Activated CD8-positive, alpha-beta T cell treated with anti-CD3 and anti-CD28 coated beads for 36 hours (primary cell): Measurements from ENCODE around the gene LAMB1. TPM values are rescaled to one million over a fixed set of nuclear protein-coding genes. Genes with fewer than 3 reads are reported as not detected.

ENCODE experiments used
- ATAC-seq: fragments of 200-7000 bp; cut with Tn5 transposase; one replicate; pipeline ENCODE4 v1.10.0; 2021; ENCODE audit warnings: mild to moderate bottlenecking, moderate library complexity
- CTCF ChIA-PET: fragments of 350-600 bp; sonication (Branson Sonifier 250); formaldehyde crosslinking; loops from one replicate; lab custom pipeline; 2021; ENCODE audit warnings: antibody characterized with exemption; lab: Charles Lee
- POLR2A ChIA-PET: fragments of 350-600 bp; sonication (Branson Sonifier 250); formaldehyde crosslinking; loops from one replicate; lab custom pipeline; 2021; ENCODE audit warnings: antibody characterized with exemption; lab: Charles Lee
- DNase-seq: peaks from one replicate; pipeline ENCODE4 v3.0.0-alpha.2; 2020
- H3K27ac Mint-ChIP-seq: one replicate; pipeline ENCODE4 v1.8.0; 2021; ENCODE audit warnings: mild to moderate bottlenecking, mixed read lengths
- H3K27me3 Mint-ChIP-seq: one replicate; pipeline ENCODE4 v1.8.0; 2021; ENCODE audit warnings: mixed read lengths
- H3K36me3 Mint-ChIP-seq: one replicate; pipeline ENCODE4 v1.8.0; 2021; ENCODE audit warnings: low read depth, mixed read lengths
- H3K4me1 Mint-ChIP-seq: one replicate; pipeline ENCODE4 v1.8.0; 2021; ENCODE audit warnings: low read depth, mixed read lengths
- H3K4me3 Mint-ChIP-seq: one replicate; pipeline ENCODE4 v1.8.0; 2021; ENCODE audit warnings: mild to moderate bottlenecking, moderate library complexity, mixed read lengths
- H3K9me3 Mint-ChIP-seq: one replicate; pipeline ENCODE4 v1.8.0; 2021; ENCODE audit warnings: mixed read lengths
- intact Hi-C: fragments of 100-400 bp; cut with micrococcal nuclease; formaldehyde crosslinking; loops from one replicate; pipeline ENCODE4 v1.10.0; 2022
- total RNA-seq, 2 experiments: library from RNA; stranded (reverse); gene quantifications; one replicate each; pipeline ENCODE4 v1.2.3, GENCODE V29; 2021
- TF ChIP-seq, protein P1 (sequence below): fragments of 200-600 bp; IDR thresholded peaks from one replicate; pipeline ENCODE4 v1.8.0; 2022; ENCODE audit warnings: antibody characterized with exemption, mild to moderate bottlenecking

LAMB1 gene
- total RNA-seq, 2 experiments from 2014 or later = 0.20 to 0.36 TPM

DNA sequence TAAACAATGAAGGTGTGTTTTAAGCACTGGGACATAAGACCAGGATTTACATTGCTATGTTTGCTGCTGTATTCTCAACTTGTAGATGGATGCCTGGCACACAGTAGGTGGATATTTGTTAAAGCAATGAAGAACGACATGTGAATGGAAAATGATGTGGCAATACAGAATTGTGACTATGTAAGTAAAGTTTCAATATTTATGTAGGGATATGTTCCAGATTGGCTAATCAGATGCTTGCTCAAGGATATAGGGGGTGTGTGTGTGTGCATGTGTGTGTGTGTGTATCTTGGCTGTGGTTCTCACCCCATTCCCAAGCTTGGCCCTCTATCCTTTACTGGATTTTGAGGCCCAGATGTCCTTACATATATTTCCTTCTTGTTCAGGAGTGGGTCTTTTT lies 42.7 kb upstream of the LAMB1 start:
- CTCF ChIA-PET = no interaction called here
- H3K36me3 Mint-ChIP-seq = no peaks in the 10 kb centered on the region
- peaks cover 1% of the 10 kb centered on the region for H3K27me3 Mint-ChIP-seq
- no peaks in the 10 kb centered on the region for H3K9me3 Mint-ChIP-seq
- POLR2A ChIA-PET = no interaction called here
- no peak overlapping the region for H3K27ac Mint-ChIP-seq
- peaks cover 2% of the 10 kb centered on the region for H3K4me1 Mint-ChIP-seq
- no peak overlapping the region for H3K4me3 Mint-ChIP-seq
- DNase-seq (no peak), ATAC-seq (no peak)
- TF ChIP-seq, protein P1, sequence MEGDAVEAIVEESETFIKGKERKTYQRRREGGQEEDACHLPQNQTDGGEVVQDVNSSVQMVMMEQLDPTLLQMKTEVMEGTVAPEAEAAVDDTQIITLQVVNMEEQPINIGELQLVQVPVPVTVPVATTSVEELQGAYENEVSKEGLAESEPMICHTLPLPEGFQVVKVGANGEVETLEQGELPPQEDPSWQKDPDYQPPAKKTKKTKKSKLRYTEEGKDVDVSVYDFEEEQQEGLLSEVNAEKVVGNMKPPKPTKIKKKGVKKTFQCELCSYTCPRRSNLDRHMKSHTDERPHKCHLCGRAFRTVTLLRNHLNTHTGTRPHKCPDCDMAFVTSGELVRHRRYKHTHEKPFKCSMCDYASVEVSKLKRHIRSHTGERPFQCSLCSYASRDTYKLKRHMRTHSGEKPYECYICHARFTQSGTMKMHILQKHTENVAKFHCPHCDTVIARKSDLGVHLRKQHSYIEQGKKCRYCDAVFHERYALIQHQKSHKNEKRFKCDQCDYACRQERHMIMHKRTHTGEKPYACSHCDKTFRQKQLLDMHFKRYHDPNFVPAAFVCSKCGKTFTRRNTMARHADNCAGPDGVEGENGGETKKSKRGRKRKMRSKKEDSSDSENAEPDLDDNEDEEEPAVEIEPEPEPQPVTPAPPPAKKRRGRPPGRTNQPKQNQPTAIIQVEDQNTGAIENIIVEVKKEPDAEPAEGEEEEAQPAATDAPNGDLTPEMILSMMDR = no peak
- intact Hi-C loops = no loop called here

GRCh38 chr7:108045154-108045553 lies 42.2 kb upstream of the LAMB1 start:
- ATAC-seq (no peak), DNase-seq (no peak)
- intact Hi-C loops = no loop called here
- H3K27me3 Mint-ChIP-seq = peaks cover 1% of the 10 kb centered on the region
- no peaks in the 10 kb centered on the region for H3K9me3 Mint-ChIP-seq
- TF ChIP-seq, protein P1 = no peak
- no peaks in the 10 kb centered on the region for H3K36me3 Mint-ChIP-seq
- H3K4me1 Mint-ChIP-seq = peaks cover 2% of the 10 kb centered on the region
- no peak overlapping the region for H3K4me3 Mint-ChIP-seq
- ChIA-PET CTCF (no interaction called here), POLR2A (no interaction called here)
- no peak overlapping the region for H3K27ac Mint-ChIP-seq

- Mint-ChIP-seq H3K27ac (no peak overlapping the region), H3K27me3 (peaks cover 1% of the 10 kb centered on the region), H3K9me3 (no peaks in the 10 kb centered on the region), H3K4me3 (no peak overlapping the region), H3K36me3 (no peaks in the 10 kb centered on the region), H3K4me1 (peaks cover 2% of the 10 kb centered on the region)
- intact Hi-C loops = no loop called here
- POLR2A ChIA-PET = no interaction called here
- DNase-seq (no peak), ATAC-seq (no peak)
- TF ChIP-seq, protein P1 = no peak
- CTCF ChIA-PET = no interaction called here
These were observed 41.4 kb upstream of the LAMB1 start for GRCh38 chr7:108044345-108044744.

DNA sequence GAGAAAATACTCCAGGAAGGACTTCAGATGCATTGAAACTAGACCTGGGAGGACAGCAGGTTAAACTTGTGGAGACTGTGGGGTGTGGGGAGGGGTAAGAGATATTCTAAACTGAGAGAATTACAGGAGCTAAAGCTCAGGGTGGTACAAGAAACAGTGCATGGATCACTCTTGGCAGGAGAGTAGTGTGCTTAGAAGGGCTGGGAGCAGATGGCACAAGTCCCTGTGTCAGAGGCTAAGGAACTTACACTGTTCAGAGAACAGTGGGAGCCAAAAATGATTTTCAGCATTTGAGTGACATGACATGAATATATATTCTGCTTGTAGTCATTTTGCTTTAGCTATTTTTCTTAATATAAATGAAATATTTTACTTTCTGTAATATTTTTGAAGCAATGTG lies 36.0 kb upstream of the LAMB1 start:
- TF ChIP-seq, protein P1 = no peak
- ATAC-seq = no peak
- Mint-ChIP-seq H3K9me3 (no peaks in the 10 kb centered on the region), H3K27me3 (peaks cover 1% of the 10 kb centered on the region), H3K4me3 (no peak overlapping the region), H3K4me1 (no peaks in the 10 kb centered on the region), H3K36me3 (no peaks in the 10 kb centered on the region), H3K27ac (no peak overlapping the region)
- DNase-seq = no peak
- ChIA-PET POLR2A (no interaction called here), CTCF (interaction anchor here (1.3 kb wide), 1 partner anchor 17 kb away, joined by 3 read pairs; no protein-coding TSS in a partner anchor)
- intact Hi-C loops = no loop called here

GRCh38 chr7:108037741-108038140 lies 34.8 kb upstream of the LAMB1 start:
- DNase-seq = no peak
- Mint-ChIP-seq H3K9me3 (no peaks in the 10 kb centered on the region), H3K4me3 (no peak overlapping the region), H3K4me1 (no peaks in the 10 kb centered on the region), H3K36me3 (no peaks in the 10 kb centered on the region), H3K27me3 (no peaks in the 10 kb centered on the region), H3K27ac (no peak overlapping the region)
- ATAC-seq = no peak
- intact Hi-C loops = no loop called here
- POLR2A ChIA-PET = no interaction called here
- CTCF ChIA-PET = no interaction called here
- TF ChIP-seq, protein P1 = no peak
